Left colon (tissue), 2 donors: ENCODE measurements around the gene IRF2. TPM values are rescaled to one million over a fixed set of nuclear protein-coding genes. Genes with fewer than 3 reads are reported as not detected.
A peak's percentile ranks its signal among the peaks of the same experiment; 100 is the strongest.

ENCODE experiments used
- ATAC-seq: fragments of 200-7000 bp; cut with Tn5 transposase; one replicate; pipeline ENCODE4 v1.9.1; 2020; ENCODE audit warnings: mild to moderate bottlenecking, moderate library complexity
- DNase-seq, 2 donors: peaks; one replicate each; pipeline ENCODE4 v3.0.0-alpha.2; 2020
- intact Hi-C, 2 donors: fragments of 100-400 bp; cut with DNase I in 1 of 2; cut with micrococcal nuclease in 1 of 2; formaldehyde crosslinking; loops; one replicate each; pipeline versions ENCODE4 v1.11.2 to v1.14.0; 2022; cut with DNase I, micrococcal nuclease
- total RNA-seq, 2 donors: library from RNA; stranded (reverse); fragmentation: NEBNext Ultra II Directional; extraction: Animal tissue kit (Norgen Biotek cat#: 25700); gene quantifications; one replicate each; pipeline ENCODE4 v1.2.1, GENCODE V29; 2021
- donor health status: DM: no; HTN: no; CAD: no.
- donor health status: DM: yes; HTN: yes; CAD: no.

Gene IRF2
- total RNA-seq, 2 donors from 2014 or later = 45.5 to 51.3 TPM

GRCh38 chr4:184439856-184440594, 34.3 kb downstream of the IRF2 start:
- intact Hi-C loops = no loop called here
- no peak for ATAC-seq
- no peak for DNase-seq

- intact Hi-C loops = no loop called here
- ATAC-seq (no peak), DNase-seq (no peak)
Observed at GRCh38 chr4:184439386-184439785, 35.0 kb downstream of the IRF2 start.

- ATAC-seq (peak; percentile 81), DNase-seq (peak in 1 of 2 donors; percentile 50)
- intact Hi-C loops = no loop called here
Observed at GRCh38 chr4:184438375-184438774, 36.0 kb downstream of the IRF2 start.

GRCh38 chr4:184437565-184438265, 36.6 kb downstream of the IRF2 start:
- DNase-seq (no peak), ATAC-seq (peak; percentile 86)
- intact Hi-C loops = no loop called here

- DNase-seq (no peak), ATAC-seq (no peak)
- intact Hi-C loops = no loop called here
Observed at GRCh38 chr4:184434501-184435066, 39.8 kb downstream of the IRF2 start.

GRCh38 chr4:184434021-184434420, 40.3 kb downstream of the IRF2 start:
- DNase-seq = no peak
- ATAC-seq = no peak
- intact Hi-C loops = no loop called here

GRCh38 chr4:184433258-184433892, 41.0 kb downstream of the IRF2 start:
- DNase-seq (no peak), ATAC-seq (no peak)
- intact Hi-C loops = no loop called here

- intact Hi-C loops = no loop called here
- no peak for ATAC-seq
Observed at GRCh38 chr4:184432127-184432922, 42.0 kb downstream of the IRF2 start.

GRCh38 chr4:184430163-184430562, 44.2 kb downstream of the IRF2 start:
- intact Hi-C loops = no loop called here
- ATAC-seq = peak; percentile 32

More at GRCh38 chr4:184432127-184432922, 42.0 kb downstream of the IRF2 start:
- no peak for DNase-seq

GRCh38 chr4:184428787-184429186, 45.6 kb downstream of the IRF2 start:
- no peak for DNase-seq
- intact Hi-C loops = no loop called here

More at GRCh38 chr4:184430163-184430562, 44.2 kb downstream of the IRF2 start:
- DNase-seq = peak in 1 of 2 donors; percentile 62

GRCh38 chr4:184427687-184428086, 46.7 kb downstream of the IRF2 start:
- no peak for DNase-seq
- intact Hi-C loops = no loop called here
- ATAC-seq = peak; percentile 56

More at GRCh38 chr4:184428787-184429186, 45.6 kb downstream of the IRF2 start:
- ATAC-seq = no peak

- intact Hi-C loops = no loop called here
- ATAC-seq (peak; percentile 86), DNase-seq (no peak)
Observed at GRCh38 chr4:184427093-184427492, 47.3 kb downstream of the IRF2 start.

GRCh38 chr4:184424993-184425758, 49.2 kb downstream of the IRF2 start:
- DNase-seq = no peak
- no peak for ATAC-seq
- intact Hi-C loops = no loop called here

GRCh38 chr4:184424279-184424678, 50.1 kb downstream of the IRF2 start:
- DNase-seq = no peak
- ATAC-seq = no peak
- intact Hi-C loops = no loop called here

GRCh38 chr4:184423003-184423686, 51.2 kb downstream of the IRF2 start:
- intact Hi-C loops = no loop called here
- DNase-seq (no peak), ATAC-seq (no peak)

- DNase-seq = no peak
- intact Hi-C loops = no loop called here
Observed at GRCh38 chr4:184422378-184422777, 52.0 kb downstream of the IRF2 start.

GRCh38 chr4:184421533-184422155, 52.7 kb downstream of the IRF2 start:
- ATAC-seq (no peak), DNase-seq (no peak)
- intact Hi-C loops = no loop called here

More at GRCh38 chr4:184422378-184422777, 52.0 kb downstream of the IRF2 start:
- ATAC-seq = no peak
